ENCODE measurements around the gene NTM.
"Not testable (repeated sequence)": the region's sequence is repeated elsewhere in the genome, so short reads cannot be mapped to it uniquely, and the experiment has no call there.

NTM gene

DNA sequence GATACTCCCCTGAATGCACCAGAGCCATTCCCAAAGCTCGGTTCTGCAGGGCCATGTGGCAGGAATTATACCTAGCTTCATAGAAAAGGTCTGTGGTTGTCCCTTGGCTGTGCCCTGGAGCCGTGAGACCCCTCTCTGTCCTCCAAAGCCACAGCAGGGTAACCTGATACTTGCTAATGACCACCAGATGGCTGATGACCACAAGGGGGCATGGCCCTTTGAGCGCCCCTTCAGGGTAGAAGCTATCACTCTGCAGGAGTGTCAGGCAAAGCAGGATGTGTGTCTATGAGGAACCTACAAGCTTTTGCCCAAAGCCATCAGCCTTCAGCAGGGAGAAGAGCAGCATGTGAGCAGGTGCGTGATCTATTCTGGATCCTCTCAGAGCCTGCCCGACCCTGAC lies 95.3 kb downstream of the NTM start:
- DNase-seq, result no peak

DNA sequence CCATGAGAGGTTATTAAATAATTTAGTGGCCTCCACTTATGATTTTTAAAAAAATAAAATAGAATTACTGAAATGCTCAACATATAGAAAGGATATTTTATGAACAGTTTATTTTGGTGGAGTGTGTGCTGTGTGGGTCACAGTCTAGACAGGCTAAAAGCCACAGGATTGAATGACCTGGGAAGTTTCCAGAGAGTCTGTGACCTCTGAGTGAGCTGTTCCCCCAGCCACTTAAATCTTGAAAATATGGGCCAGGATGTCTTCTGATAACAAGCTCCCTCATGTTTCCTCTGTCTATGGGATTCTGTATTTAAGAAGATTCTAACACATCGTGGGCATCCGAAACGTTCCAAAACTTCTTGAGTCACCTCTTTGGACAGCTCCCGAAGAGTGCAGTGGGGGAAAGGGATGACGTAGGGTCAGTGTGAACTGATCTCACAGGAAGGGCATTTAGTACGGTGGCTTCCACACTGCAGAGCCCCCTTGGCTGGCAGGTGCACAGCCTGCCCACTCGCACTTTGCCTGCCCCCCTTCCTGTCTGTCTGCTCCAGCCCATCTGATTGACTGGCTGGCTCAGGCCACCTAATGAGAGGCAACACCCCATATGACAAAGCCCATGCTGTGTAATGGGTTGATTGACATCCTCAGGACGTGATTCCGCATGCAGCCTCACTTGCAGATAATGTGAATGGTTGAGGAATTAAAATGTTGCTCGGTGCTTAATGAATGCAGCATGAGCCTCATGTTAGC lies 97.4 kb downstream of the NTM start:
- DNase-seq, result no peak

DNA sequence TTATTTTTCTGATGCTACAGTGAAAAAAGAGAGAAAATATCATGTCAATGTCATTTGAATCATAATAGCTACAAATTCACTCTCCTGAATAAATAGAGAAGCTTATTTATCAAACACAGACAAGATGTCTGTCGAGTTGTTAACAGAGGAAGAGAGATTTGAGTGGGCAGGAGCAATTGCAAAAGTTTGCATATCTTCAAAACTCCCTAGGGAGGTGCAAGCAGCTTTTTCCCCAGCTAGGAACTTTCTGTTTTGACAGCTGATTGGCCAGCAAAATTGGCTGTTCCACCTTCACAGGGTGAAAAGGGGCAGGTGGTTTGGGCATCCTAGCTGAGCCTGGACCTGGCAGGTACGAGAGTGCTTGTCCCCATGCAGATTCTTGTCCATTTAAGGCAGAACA lies 98.2 kb downstream of the NTM start:
- DNase-seq, result no peak

DNA sequence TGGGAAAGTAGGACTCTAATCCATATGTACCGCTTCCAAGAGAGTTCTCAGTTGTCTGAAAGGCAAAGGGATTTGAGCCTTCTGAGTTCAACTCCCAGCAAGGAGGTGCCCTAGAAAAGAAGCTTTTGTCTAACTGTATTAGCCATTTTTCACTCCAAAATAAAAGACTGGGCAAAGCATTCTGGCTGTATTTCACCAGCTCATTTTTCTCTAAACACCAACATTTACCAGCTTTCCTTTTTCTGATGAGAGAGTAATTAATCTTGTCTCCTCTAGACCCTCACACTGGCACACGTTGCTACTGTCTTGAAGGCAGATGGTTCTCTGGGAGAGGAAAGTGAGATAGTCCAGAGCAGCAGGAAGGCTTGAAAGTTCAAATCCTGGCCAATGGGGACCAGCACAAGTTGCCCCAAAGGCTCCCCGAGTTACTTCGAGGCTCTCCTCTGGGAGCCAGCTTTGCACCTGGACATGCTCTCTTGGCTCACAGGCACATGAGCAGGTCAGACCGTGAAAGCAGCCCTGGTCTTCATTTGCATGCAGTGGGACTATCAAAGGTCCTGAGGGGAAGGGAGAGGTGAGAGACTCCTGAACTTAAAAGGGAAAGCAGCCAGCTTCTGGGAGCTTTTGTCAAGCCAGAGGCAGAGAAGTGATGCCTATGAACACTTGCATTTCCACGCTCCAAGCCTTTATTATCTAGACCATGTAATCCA lies 100.0 kb downstream of the NTM start:
- DNase-seq, result no peak

DNA sequence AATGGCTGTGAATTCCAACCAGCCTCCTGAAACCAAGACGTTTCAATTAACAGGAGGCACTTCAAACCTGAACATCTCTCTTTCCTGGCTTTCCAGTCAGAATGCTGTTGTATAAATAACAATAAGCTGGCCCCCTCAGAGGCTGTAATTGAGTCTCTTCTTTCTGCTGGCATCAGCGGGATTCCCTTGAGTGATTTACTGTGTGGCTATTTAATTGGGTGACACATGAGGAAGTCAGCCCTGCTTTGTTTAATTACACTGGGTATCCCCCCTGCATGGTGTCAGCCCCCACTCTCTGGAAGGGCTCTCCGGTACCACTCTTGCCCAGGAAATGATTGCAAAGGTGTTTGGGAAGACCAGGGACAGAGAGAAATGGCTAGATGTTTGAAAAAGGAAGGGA lies 101.6 kb downstream of the NTM start:
- no peak for DNase-seq

DNA sequence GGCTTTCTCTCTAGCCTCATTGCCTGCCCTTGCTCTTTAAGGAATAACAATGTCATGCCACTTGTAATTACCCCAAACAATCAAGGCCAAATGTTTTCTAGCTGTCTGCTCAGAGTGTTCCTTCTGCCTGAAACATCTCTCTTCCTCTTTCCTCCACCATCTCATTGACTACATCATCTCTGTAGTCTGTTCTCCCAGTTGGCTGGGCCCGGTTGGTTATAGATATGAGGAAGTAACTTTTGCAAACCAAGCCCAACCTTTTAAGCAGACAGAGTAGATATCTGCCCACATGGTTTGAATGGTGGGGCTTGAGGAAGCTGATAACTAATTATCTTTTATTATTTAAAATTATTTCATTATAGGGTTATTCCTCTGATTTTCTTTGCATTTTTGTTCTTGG lies 104.5 kb downstream of the NTM start:
- DNase-seq, result no peak

DNA sequence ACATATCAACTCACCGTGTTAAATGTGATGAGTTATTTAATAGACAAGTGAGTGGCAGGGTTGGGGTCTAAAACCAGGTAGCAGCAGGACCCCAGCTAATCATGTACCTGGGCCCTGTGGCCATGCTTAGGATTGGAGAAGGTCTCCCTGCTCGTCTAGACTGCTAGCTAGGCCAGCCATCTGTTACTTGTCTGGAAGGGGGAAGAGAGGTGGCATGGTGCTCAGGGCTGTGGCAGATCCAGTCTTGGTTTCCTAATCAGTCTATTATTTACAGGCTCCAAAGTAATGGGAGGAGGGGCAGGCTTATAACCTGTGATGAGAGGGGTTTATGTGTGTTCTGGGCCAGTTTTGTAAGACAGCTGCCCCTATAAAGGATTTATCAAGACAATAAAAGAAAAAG lies 105.9 kb downstream of the NTM start:
- DNase-seq, result no peak

DNA sequence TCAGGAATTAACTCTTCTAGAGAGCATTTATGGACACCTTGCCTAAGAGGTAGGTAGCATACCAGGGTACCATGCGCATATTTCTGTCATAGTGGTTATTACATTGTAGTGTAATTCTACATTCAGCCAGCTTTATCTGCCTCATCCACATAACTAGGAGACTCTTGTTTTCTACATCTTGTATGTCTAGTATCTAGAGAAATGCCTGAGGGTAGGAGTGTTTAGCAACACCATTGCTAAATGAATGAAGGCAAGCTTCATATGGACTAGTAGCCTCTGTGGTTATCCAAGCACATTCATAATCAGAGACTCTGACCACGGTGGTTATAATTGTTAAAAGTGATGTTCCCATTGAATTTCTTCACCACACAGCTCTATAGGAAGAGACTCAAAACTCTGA lies 107.9 kb downstream of the NTM start:
- DNase-seq, result no peak

DNA sequence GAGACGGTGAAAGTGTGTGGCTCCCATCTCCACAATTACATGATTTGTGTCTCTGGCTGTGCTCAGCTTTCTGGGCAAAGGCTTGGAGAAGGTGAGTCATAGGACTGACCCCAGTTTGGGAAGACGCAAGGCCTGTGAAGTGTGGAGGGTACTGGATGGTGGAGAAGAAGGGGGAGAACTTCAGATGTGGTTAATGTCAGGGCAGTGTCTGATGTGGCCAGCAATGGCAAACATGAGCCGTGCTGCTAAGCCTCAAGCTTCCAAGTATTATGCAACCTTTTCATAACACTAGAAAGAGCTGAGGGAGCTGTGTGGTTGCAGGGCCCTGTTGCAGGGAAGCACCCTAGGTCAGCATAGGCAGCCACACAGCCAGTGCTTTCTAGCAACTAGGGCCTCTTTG lies 110.9 kb downstream of the NTM start:
- no peak for DNase-seq

DNA sequence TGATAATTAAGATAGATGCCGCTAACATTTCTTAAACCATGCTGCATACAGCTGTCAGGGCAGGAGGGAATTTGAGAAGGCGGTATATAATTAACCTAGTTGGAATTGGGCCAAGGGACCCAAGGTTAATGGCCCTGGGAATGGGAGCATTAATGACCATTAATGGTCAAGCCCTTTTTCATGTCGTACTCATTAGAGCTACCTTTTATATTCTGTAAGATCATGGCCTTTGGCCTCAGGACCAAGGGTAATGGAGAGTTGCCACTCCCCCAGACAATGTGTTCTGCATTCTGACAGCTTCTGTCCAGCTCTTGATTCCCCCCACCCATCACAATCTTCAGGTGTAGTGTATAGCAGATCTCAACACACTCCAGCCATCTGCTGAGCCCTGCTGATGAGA lies 111.6 kb downstream of the NTM start:
- DNase-seq, result no peak

DNA sequence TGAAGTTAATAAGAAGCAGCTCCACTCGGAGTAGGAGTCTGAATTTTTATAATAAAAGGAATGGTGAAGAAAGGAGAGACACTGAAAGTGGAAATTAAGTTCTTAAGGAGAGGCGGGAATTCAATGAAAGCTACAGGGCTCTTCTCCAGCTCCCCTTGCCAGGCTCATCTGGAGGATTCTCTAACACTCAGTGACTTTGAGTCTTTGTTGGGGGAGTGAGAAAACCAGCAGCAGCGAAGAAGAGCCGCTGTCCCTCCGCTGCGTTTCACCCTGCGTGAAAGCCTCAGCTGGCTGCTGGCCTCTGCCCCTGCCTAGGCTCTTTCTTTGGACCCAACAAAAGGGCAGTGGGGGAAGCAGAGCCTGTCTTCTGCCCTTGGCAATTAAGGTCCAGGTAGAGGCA lies 113.0 kb downstream of the NTM start:
- no peak for DNase-seq

DNA sequence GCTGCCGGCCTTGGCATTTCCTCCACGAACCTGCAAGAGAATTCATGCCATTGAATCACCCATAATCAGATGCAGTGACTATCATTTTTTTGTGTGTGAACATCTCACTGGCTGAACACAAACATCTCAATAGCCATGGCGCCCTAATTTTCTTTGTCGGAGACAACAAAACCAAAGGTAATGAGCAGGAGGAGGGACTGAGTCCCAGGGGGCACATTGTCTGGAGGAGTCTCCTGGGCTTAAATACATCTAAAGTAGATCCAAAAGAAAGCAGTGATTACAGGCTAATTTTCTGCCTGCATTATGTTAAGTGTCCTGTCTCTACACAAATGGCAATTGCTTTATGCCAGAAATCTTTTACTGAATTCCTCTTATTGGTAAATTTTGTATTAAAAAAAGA lies 113.5 kb downstream of the NTM start:
- no peak for DNase-seq

DNA sequence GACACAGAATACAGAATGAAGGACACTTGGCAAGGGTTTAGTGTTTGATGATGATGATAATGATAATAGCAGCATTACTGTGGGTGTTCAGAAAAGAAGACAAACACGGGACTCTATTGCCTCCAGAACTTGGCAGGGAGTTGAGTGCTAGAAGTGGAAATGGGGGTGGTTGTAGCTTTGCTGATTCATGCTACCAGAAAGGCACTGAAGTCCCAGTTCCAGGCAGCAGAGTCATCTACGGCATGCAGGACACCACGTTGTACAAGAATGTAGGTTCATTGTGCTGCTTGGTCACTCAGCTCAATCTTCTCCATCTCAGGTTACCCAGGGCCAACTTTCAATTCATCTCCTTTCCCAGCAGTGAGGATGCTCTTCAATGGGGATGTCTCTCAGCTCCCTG lies 115.7 kb downstream of the NTM start:
- no peak for DNase-seq

DNA sequence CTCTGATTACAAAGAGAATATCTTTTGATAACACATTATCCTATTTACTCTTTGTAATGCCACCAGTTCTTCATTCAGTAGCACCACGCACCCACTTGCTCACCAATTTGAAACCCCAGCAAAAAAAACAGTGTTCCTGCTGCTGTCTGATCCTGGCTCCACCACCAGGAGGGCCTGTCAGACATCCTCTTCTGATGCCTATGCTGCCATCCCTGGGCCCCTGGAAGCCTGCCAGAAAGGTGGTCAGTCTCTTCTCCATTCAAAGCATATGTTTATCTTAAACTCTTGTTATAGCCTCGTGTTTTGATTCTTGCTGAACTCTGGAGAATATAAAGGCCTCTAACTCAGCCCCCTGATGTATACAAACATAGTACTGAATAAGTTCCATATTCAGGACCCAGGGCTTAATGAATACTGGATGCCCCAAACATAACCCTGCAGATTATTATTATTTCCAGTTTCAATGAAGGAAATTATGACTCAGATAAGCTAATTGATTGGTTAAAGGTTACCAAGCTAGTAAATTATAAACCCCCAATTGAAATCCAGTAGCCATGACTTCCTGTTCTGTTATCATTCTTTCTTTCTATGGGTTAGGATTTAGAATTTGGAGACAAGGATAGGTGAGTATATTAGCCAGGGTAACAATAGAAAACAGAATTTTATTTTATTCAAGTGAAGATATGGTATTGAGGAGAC lies 116.7 kb downstream of the NTM start:
- DNase-seq, result no peak

DNA sequence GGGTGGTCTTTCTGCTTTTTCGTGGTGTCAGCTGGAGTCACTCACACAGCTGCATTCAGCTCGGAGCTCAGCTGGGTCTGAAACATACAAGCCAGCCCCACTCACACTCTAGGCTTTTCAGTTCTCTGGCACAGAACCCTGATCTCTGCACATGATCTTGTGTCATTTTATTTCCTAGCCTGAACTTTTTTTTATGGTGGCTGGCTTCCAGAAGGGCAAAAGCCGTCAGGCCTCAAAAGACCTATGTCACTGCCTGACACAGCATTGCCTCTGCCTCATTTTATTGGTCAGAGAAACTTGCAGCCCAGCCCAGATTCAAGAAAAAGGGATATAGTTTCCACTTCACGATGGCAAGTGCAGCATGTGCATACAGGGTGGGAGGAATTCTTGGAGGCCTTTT lies 117.8 kb downstream of the NTM start:
- no peak for DNase-seq

DNA sequence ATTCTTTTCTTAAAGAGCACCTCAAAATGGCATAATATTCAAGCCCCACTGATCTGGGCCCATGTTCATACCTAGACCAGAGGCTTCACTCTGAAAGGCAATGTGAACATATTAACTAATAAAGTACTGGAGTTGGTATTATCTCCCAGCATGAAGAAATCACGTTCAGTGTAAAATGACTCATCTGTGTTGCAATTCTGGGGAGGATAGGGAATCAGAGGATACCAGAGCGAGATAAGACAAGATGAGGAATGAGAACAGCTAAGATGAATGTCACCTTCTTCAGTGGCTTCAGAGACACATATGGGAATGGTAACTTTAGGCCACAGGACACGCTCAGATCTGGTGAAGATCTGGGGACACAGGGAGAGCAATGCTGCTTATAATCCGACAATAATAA lies 121.1 kb downstream of the NTM start:
- no peak for DNase-seq

DNA sequence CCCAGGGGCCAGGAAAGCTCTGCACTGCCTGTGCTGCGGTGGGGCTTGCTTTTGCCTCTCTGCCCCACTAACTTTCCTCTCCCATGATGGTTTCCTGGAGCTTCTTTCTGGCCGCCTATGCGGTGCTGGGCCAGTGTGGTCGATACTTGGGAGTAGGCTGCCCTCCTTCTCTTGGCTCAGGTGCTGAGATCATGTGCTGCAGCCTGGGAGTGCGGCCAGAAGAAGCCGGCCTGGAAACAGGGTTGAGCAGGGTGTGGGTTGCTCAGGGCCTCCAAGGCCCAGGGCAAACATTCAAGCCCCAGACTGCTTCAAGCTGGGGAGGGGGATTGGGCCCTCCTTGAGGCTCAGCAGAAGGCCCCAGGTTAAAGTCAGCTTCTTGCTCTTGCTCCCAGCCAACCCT lies 125.0 kb downstream of the NTM start:
- no peak for DNase-seq

DNA sequence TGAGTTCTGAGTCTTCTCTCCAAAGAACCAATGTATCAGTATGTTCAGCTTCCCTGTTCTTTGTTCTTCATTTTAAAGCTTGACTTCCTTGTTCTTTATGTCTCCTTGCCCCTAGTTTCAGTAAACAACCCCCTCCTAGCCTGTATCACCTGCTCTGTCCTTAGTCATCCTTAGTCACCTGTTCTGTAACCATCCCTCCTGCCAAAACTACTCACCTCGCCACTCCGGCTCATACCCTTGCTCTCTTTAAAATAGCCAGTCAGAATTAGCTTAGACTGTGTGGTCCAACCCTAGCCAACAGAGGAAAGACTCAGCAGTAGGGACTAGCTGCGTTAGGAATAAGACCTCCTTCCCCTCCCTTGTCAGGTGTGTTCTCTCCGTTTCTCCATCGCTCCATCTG lies 127.3 kb downstream of the NTM start:
- DNase-seq, result not testable (repeated sequence)

DNA sequence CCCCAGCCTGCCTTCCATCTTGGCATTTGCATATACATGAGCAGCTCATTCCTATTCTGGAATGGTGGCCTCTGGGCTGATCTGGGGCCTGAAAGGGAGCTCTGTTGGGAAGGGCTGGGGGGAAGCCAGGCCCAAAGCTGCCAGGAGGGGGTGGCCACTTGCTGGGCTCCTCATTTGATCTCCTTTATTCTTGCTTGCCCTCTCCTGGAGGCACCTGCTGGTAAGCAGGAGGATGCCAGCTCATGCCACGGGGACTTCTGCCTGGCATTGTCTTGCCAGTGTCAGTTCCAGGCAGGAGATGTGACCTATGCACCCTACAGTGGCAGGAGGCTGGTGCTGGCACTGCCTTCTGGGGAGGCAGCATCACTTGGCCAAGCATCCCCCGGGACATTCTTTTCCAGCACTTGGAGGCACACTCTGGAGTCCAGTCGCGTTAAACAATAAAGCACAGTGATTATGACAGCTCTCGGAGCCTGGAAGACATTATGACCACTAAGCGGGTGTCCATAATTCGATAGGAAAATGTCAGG lies 128.3 kb downstream of the NTM start:
- DNase-seq, result no peak

DNA sequence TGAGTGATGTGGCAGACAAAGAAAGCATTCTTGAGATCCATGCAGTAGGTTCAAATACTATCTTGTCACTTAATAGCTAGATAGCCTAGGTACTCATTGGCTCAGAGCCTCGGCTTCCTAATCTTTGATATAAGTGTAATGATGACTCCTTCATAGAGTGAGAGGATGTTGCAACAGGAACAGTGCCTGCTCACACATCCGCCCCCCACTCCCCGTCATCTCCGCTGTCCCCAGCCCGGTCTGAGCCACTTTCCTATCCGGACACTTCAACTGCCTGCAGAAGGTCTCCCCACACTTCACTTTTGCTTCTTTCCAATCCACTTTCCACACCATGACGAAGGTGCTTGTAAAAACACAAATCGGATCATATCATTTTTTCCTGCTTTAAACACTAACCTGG lies 128.8 kb downstream of the NTM start:
- no peak for DNase-seq

DNA sequence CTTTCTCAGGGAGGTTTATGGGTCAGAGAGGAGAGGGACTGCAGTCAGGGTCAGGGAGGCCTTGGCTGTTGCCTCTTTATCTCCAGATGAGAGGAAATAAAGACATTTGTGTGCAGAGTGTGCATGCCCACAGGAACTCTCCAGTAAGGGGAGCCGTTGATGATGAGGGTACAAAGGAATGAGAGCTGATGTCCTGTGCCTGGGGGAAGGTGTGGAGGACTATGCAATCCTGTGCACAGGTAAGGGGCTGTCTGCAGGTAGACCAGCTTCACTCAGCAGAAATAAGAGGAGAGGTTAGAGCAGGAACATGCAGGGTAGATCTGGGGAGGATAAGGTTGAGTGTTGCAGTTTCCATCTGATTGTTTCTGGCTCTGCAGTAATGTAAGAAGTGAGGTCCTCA lies 132.6 kb downstream of the NTM start:
- DNase-seq, result no peak

DNA sequence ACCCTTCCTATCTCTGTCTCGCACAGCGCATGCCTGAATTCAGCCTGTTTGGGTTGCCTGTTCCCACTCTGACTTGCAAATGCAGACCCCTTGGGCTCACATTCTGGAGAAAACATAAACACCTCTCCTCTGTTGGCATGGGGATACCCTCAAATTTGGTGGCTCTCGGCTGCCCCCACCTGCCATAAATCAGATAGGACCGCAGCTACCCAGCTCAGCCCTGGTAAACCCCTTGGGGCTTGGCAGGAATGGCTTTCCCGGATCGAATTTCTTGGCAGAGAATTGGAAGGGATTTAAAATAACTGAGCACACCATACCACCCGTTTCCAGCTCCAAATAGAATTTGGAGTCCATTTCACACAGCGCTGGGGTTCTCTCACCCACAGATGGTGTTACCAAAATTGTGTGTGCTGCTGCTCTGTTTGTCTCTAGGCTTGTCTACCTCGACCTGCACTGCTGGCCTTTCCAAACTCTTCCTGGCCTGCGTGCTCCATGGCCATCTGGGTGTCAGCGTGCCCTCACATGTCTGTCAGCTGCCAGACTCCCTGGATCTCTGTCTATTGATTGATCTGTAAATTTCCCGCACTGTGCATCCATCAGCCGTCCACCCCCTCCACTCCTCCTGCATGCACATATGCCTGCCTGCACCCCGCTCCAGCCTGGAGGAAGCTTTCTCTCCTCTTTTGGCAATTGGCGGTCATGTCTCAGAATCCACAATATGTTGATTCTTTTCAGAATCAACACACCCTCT lies 134.0 kb downstream of the NTM start:
- no peak for DNase-seq

DNA sequence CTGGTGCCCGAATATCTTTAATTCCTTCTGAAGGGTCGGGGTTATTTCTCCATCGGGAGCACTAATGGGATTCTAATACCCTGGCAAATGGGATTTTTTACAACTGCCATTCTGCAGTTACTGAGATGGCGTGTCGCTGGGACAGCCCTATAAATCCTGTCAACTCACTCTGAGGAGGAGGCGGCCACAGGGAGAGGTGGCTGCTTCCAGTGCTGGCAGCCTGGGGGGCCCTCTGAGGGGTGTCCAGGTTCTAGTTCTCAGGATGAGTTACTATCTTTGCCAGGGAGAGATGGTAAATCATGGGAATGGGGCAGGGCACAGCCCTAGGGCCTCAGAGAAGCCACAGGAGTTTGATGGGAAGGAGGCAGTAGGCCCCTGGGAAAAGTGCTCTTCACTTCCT lies 135.9 kb downstream of the NTM start:
- no peak for DNase-seq
